GM15510 (cell line): ENCODE measurements around the gene PTGIR.

Experiments used
- POLR2A ChIP-seq: IDR thresholded peaks from 3 replicates; pipeline ENCODE4 v1.6.1; 2011; ENCODE audit warnings: borderline replicate concordance; ENCODE audit not compliant: insufficient read length; ENCODE audit errors: extremely low read depth

Gene PTGIR

GRCh38 chr19:46579361-46579879, 45.5 kb downstream of the PTGIR start:
- TF ChIP-seq POLR2A: no peak

GRCh38 chr19:46578450-46578849, 46.4 kb downstream of the PTGIR start:
- no peak for TF ChIP-seq POLR2A

- TF ChIP-seq POLR2A: no peak
Measured at GRCh38 chr19:46574533-46574932, 50.4 kb downstream of the PTGIR start.

DNA sequence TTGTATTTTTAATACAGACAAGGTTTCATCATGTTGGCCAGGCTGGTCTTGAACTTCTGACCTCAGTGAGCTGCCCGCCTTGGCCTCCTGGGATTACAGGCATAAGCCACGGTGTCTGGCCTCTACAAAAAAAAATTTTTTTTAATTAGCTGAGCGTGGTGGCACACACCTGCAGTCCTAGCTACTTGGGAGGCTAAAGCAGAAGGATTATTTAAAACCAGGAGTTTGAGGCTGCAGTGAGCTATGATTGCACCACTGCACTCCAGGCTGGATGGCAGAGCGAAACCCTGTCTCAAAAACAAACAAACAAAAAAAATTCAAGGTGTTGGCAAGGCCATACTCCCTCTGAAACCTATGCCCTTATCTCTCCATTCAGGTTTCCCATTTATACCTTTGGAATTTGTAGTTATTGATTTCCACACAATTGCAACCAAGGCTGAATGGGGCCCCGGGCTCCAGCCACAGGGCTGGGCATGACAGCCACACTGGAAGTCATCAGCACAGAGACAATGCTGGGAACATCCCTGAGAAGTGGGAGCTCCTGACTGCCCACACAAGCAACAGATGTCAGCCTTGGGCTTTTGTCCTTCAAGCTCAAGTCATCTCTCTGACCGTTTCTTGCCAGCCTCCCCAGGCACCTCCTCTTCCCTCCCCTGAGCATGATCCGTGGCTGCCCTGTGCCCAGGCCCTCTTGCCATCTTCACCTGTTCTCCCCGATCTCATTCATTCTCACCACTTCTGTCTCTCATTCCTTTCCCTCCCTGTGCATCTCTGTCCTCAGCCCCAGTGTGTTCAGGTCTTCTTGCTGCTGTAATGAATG, 51.0 kb downstream of the PTGIR start:
- TF ChIP-seq POLR2A: no peak

DNA sequence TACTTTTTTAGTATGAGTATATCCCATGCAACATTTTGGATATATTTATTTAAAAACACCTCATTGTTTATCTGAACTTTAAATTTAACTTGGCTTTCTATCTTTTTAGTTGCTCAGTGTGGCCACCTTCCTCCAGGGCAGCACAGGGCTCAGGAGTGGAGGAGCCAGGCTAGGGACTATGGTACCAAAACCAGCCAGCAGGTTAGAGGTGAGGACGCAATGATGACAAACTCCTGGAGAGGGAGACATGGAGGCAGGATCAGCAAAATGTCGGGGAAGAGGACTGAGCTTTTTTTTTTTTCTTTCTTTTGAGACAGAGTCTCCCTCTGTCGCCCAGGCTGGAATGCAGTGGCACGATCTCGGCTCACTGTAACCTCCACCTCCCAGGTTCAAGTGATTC, 53.4 kb downstream of the PTGIR start:
- no peak for TF ChIP-seq POLR2A
